NCI-H2029 treated with DMSO at 0.1 percent for 48 hours (cell line): ENCODE data around the gene RANBP17.
"Not testable (repeated sequence)": the region's sequence is repeated elsewhere in the genome, so short reads cannot be mapped to it uniquely, and the experiment has no call there.

Experiments used
- DNase-seq: peaks from one replicate; lab custom pipeline; 2025; lab: John Stamatoyannopoulos, UW

The RANBP17 gene

GRCh38 chr5:170867825-170868224 lies 6.0 kb downstream of the RANBP17 start:
- DNase-seq, result no peak

- DNase-seq, result not testable (repeated sequence)
Measured at GRCh38 chr5:170870390-170870789, 8.6 kb downstream of the RANBP17 start.

- DNase-seq, result no peak
Measured at GRCh38 chr5:170874017-170874416, 12.2 kb downstream of the RANBP17 start.

- DNase-seq, result no peak
Measured at GRCh38 chr5:170875811-170876210, 14.0 kb downstream of the RANBP17 start.

GRCh38 chr5:170880084-170880483 lies 18.3 kb downstream of the RANBP17 start:
- no peak for DNase-seq

DNA sequence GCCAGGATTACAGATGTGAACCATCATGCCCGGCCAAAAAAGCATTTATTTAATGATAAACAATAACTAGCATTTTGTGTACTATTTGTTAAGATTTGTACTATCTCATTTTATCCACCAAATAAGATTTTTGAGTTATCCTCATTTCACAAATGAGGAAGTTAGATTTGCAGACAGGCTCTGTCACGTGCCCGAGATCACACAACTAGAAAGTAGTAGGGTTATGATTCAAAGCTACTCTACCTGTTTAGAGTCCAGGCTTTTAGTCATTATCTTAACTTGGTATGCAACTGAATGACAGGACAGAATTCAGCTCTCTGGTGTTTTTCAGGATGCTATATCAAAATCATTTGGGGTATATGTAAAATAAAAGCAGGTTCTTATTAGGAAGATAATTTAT lies 20.5 kb downstream of the RANBP17 start:
- no peak for DNase-seq

GRCh38 chr5:170885256-170885655 lies 23.4 kb downstream of the RANBP17 start:
- no peak for DNase-seq

GRCh38 chr5:170885809-170886208 lies 24.0 kb downstream of the RANBP17 start:
- DNase-seq, result no peak

DNA sequence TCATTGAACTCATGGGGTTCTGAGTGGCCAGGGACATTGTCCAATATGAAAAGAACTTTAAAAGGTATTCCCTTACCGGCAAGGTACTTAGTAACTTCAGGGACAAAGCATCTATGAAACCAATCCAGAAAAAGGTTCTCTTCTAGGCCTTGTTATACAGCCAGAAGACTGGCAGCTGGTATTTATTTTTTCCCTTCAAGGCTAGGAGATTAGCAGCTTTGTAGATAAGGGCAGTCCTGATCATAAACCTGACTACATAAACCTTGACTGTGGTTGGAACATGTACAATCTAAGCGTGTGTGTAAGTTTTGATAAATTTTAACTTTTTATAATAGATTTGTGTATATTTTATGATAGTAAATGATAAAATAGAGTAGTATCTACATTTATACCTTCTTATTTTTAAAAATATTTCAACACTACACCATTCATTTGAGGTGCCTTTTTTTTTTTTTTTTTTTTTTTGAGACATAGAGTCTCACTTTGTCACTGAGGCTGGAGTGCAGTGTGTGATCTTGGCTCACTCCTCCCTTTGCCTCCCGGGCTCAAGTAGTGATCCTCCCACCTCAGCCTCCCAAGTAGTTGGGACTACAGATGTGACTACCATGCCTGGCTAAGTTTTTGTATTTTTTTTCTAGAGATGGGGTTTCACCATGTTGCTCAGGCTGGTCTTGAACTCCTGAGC lies 24.5 kb downstream of the RANBP17 start:
- no peak for DNase-seq

DNA sequence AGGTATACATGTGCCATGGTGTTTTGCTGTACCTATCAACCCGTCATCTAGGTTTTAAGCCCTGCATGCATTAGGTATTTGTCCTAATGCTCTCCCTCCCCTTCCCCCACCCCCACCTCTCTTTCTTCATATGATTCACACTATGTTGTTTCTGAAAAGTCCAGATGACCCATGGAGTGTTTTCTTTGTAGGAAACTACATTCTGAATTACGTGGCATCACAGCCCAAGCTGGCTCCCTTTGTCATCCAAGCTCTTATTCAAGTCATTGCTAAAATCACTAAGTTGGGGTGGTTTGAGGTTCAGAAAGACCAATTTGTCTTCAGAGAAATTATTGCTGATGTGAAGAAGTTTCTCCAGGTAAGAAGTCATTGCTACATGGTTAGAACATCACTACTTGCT lies 30.4 kb downstream of the RANBP17 start:
- DNase-seq, result no peak

GRCh38 chr5:170894665-170895064 lies 32.8 kb downstream of the RANBP17 start:
- DNase-seq, result no peak

GRCh38 chr5:170896779-170897178 lies 35.0 kb downstream of the RANBP17 start:
- no peak for DNase-seq

- no peak for DNase-seq
Measured at GRCh38 chr5:170903075-170903474, 41.3 kb downstream of the RANBP17 start.

- no peak for DNase-seq
Measured at GRCh38 chr5:170907758-170908157, 45.9 kb downstream of the RANBP17 start.

- no peak for DNase-seq
Measured at GRCh38 chr5:170913573-170913972, 51.8 kb downstream of the RANBP17 start.

- DNase-seq, result no peak
Measured at GRCh38 chr5:170917113-170917512, 55.3 kb downstream of the RANBP17 start.

GRCh38 chr5:170920196-170920595 lies 58.4 kb downstream of the RANBP17 start:
- no peak for DNase-seq

DNA sequence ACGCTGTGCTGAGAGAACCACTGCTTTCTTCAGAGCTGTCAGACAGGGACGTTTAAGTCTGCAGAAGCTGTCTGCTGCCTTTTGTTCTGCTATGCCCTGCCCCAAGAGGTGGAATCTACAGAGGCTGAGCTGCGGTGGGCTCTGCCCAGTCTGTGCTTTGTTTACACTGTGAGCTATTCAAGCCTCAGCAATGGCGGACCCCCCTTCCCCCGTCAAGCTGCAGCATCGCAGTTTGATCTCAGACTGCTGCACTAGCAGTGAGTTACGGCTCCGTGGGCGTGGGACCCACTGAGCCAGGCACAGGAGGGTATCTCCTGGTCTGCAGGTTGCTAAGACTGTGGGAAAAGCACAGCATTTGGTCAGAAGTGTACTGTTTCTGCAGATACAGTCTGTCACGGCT lies 60.5 kb downstream of the RANBP17 start:
- not testable (repeated sequence) for DNase-seq

DNA sequence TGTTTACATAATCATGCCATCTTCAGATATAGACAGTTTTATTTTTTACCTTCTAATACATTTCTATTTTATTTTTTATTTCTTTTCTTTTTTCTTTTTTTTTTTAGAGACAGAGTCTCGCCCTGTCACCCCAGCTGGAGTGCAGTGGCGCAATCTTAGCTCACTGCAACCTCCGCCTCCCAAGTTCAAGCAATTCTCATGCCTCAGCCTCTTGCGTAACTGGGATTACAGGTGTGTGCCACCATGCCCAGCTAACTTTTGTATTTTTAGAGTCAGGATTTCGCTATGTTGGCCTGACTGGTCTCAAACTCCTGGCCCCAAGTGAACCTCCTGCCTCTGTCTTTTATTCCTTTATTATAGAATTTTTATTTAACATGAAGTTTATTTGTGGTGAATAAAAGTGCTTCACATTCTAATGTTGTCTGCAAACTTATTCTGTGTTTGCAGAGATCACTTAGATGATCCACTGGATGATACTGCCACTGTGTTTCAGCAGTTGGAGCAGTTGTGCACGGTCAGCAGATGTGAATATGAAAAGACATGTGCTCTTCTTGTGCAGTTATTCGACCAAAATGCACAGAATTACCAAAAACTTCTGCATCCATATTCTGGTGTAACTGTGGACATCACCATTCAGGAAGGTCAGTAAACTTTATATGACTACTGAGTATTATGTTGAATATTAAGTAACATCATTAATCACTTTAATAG lies 62.2 kb downstream of the RANBP17 start:
- DNase-seq, result no peak

DNA sequence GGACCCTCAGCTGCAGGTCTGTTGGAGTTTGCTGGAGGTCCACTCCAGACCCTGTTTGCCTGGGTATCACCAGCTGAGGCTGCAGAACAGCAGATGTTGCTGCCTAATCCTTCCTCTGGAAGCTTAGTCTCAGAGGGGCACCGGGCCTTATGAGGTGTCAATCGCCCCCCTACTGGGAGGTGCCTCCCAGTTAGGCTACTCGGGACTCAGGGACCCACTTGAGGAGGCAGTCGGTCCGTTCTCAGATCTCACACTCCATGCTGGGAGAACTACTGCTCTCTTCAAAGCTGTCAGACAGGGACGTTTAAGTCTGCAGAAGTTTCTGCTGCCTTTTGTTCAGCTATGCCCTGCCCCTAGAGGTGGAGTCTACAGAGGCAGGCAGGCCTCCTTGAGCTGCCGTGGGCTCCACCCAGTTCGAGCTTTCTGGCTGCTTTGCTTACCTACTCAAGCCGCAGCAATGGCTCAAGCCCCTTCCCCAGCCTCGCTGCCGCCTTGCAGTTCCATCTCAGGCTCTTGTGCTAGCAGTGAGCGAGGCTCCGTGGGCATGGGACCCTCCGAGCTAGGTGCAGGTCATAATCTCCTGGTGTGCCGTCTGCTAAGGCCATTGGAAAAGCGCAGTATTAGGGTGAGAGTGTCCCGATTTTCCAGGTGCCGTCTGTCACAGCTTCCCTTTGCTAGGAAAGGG lies 73.9 kb downstream of the RANBP17 start:
- DNase-seq, result not testable (repeated sequence)

DNA sequence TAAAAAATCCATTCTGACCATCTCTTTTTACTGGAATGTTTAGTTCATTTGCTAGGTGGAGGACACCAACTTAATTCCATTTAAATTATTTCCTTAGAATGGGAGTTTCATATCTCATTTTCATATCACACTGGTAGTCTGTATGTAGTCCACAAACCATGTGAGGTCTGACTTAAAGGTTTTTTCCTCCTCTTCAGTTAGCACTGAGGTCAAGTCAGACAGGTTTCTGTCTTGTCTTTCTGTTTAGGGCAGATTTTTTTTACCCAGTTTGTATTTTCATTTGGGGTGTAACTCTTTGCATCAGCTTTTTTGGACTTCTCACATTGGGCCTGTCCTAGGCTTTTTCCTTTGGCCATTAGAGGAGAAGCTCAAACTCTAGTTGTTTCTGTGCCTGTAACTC lies 75.3 kb downstream of the RANBP17 start:
- no peak for DNase-seq

GRCh38 chr5:170937914-170938313 lies 76.1 kb downstream of the RANBP17 start:
- no peak for DNase-seq

- DNase-seq, result no peak
Measured at GRCh38 chr5:170939178-170939577, 77.4 kb downstream of the RANBP17 start.
